Measurements from ENCODE around the gene MYH15. TPM values are rescaled to one million over a fixed set of nuclear protein-coding genes. Genes with fewer than 3 reads are reported as not detected.

The MYH15 gene
- total and polyA plus RNA-seq, 7 donors: under 0.01 to 0.60 (median 0.31) TPM; not detected in 3

- intact Hi-C loops (cut with DNase I): no loop called here
- no peak for TF ChIP-seq CTCF (IDR thresholded peaks at IDR 0.05)
- no peak for TF ChIP-seq POLR2A (IDR thresholded peaks at IDR 0.05)
- no peak for TF ChIP-seq POLR2AphosphoS5 (IDR thresholded peaks at IDR 0.05)
- TF ChIP-seq EP300 (IDR thresholded peaks at IDR 0.05): no peak
- H3K4me3 ChIP-seq: no peak overlapping the region
- H3K27me3 ChIP-seq: no peaks in the 10 kb centered on the region
- H3K27ac ChIP-seq: no peak overlapping the region
- WGBS, 2 donors: 61 to 81% methylated on average over 3 of the region's 3 CpGs
- H3K4me1 ChIP-seq: no peaks in the 10 kb centered on the region
- H3K36me3 ChIP-seq: no peaks in the 10 kb centered on the region
- no peaks in the 10 kb centered on the region for H3K9me3 ChIP-seq
- DNase-seq: no peak
Observed at GRCh38 chr3:108513961-108514360, 3.6 kb upstream of the MYH15 start.

- H3K4me1 ChIP-seq: no peaks in the 10 kb centered on the region
- no peak for TF ChIP-seq POLR2A (IDR thresholded peaks at IDR 0.05)
- intact Hi-C loops (cut with DNase I): no loop called here
- H3K27ac ChIP-seq: no peak overlapping the region
- no peaks in the 10 kb centered on the region for H3K9me3 ChIP-seq
- no peak overlapping the region for H3K4me3 ChIP-seq
- no peaks in the 10 kb centered on the region for H3K27me3 ChIP-seq
- 58 to 77% methylated on average over 2 of the region's 2 CpGs for WGBS, 2 donors
- DNase-seq: no peak
- no peaks in the 10 kb centered on the region for H3K36me3 ChIP-seq
Observed at GRCh38 chr3:108512671-108513070, 2.3 kb upstream of the MYH15 start.

GRCh38 chr3:108511490-108511889 lies 1.1 kb upstream of the MYH15 start:
- no peaks in the 10 kb centered on the region for H3K27me3 ChIP-seq
- TF ChIP-seq POLR2AphosphoS5 (IDR thresholded peaks at IDR 0.05): no peak
- no peak for TF ChIP-seq CTCF (IDR thresholded peaks at IDR 0.05)
- TF ChIP-seq EP300 (IDR thresholded peaks at IDR 0.05): no peak
- TF ChIP-seq POLR2A (IDR thresholded peaks at IDR 0.05): no peak
- DNase-seq: no peak
- H3K4me3 ChIP-seq: no peak overlapping the region
- H3K36me3 ChIP-seq: no peaks in the 10 kb centered on the region
- H3K27ac ChIP-seq: no peak overlapping the region
- intact Hi-C loops (cut with DNase I): no loop called here
- no peaks in the 10 kb centered on the region for H3K4me1 ChIP-seq
- no peaks in the 10 kb centered on the region for H3K9me3 ChIP-seq

GRCh38 chr3:108511055-108511454 lies 659 bp upstream of the MYH15 start:
- DNase-seq: no peak
- TF ChIP-seq POLR2A (IDR thresholded peaks at IDR 0.05) (no peak), POLR2AphosphoS5 (IDR thresholded peaks at IDR 0.05) (no peak), EP300 (IDR thresholded peaks at IDR 0.05) (no peak), CTCF (IDR thresholded peaks at IDR 0.05) (no peak)
- Histone ChIP-seq H3K27ac (no peak overlapping the region), H3K27me3 (no peaks in the 10 kb centered on the region), H3K4me3 (no peak overlapping the region), H3K4me1 (no peaks in the 10 kb centered on the region), H3K9me3 (no peaks in the 10 kb centered on the region), H3K36me3 (no peaks in the 10 kb centered on the region)
- WGBS, 2 donors: 54 to 87% methylated on average over 4 of the region's 4 CpGs
- intact Hi-C loops (cut with DNase I): no loop called here

- TF ChIP-seq POLR2A (IDR thresholded peaks at IDR 0.05) (no peak), POLR2AphosphoS5 (IDR thresholded peaks at IDR 0.05) (no peak), EP300 (IDR thresholded peaks at IDR 0.05) (no peak), CTCF (IDR thresholded peaks at IDR 0.05) (no peak)
- Histone ChIP-seq H3K36me3 (no peaks in the 10 kb centered on the region), H3K4me3 (no peak overlapping the region), H3K27ac (no peak overlapping the region), H3K4me1 (no peaks in the 10 kb centered on the region), H3K27me3 (no peaks in the 10 kb centered on the region), H3K9me3 (no peaks in the 10 kb centered on the region)
- no peak for DNase-seq
- 89 to 93% methylated on average over 2 of the region's 2 CpGs for WGBS, 2 donors
- intact Hi-C loops (cut with DNase I): no loop called here
Observed at GRCh38 chr3:108509871-108510270, 525 bp downstream of the MYH15 start.
